Neural progenitor cell (in vitro differentiated cells): ENCODE measurements around the gene ARNT2.

Source experiments
- EZH2 ChIP-seq: fragments of 200-600 bp; sonication (generic); IDR thresholded peaks from 2 replicates; pipeline ENCODE4 v1.6.1; 2017; ENCODE audit warnings: antibody characterized with exemption, mild to moderate bottlenecking, moderate library complexity
- TF ChIP-seq, protein P1 (sequence below): fragments of 200-600 bp; sonication (generic); IDR thresholded peaks from 2 replicates; pipeline ENCODE4 v1.5.1; 2017; ENCODE audit warnings: antibody characterized with exemption, mild to moderate bottlenecking

GRCh38 chr15:80549191-80549590 is 145.0 kb downstream of the ARNT2 start:
- TF ChIP-seq EZH2: no peak
- TF ChIP-seq, protein P1, sequence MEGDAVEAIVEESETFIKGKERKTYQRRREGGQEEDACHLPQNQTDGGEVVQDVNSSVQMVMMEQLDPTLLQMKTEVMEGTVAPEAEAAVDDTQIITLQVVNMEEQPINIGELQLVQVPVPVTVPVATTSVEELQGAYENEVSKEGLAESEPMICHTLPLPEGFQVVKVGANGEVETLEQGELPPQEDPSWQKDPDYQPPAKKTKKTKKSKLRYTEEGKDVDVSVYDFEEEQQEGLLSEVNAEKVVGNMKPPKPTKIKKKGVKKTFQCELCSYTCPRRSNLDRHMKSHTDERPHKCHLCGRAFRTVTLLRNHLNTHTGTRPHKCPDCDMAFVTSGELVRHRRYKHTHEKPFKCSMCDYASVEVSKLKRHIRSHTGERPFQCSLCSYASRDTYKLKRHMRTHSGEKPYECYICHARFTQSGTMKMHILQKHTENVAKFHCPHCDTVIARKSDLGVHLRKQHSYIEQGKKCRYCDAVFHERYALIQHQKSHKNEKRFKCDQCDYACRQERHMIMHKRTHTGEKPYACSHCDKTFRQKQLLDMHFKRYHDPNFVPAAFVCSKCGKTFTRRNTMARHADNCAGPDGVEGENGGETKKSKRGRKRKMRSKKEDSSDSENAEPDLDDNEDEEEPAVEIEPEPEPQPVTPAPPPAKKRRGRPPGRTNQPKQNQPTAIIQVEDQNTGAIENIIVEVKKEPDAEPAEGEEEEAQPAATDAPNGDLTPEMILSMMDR: no peak
